Body of pancreas (tissue), 4 donors: ENCODE data around the gene CD74.

Experiments used
- CTCF ChIP-seq, 7 experiments: fragments of 450-650 bp in 4 of 7; fragments of 200-600 bp in 3 of 7; sonication (generic) in 3 of 7; IDR thresholded peaks; one replicate each; pipeline ENCODE4 v1.5.1; 2016 to 2019; ENCODE audit warnings: antibody characterized with exemption in 7 of 7
- POLR2A ChIP-seq, 3 donors: fragments of 450-650 bp; IDR thresholded peaks; one replicate each; pipeline ENCODE4 v1.6.1; 2016; ENCODE audit warnings: antibody characterized with exemption in 3 of 3, mild to moderate bottlenecking in 2 of 3

GRCh38 chr5:150394131-150394530, 18.6 kb downstream of the CD74 start:
- TF ChIP-seq POLR2A (IDR thresholded peaks at IDR 0.05) (no peak), CTCF (IDR thresholded peaks at IDR 0.05) (no peak)
